HepG2 (cell line): ENCODE results near the gene PRKCE. TPM values are rescaled to one million over a fixed set of nuclear protein-coding genes. Genes with fewer than 3 reads are reported as not detected.

Experiments used
- ARID5B ChIP-seq: IDR thresholded peaks from 2 replicates; pipeline ENCODE4 v1.4.0; 2020; ENCODE audit warnings: mild to moderate bottlenecking, missing genetic modification reagents
- ELF3 ChIP-seq: IDR thresholded peaks from 2 replicates; pipeline ENCODE4 v1.6.1; 2016; ENCODE audit warnings: missing genetic modification reagents, missing compliant biosample characterization
- FOXA1 ChIP-seq, 2 experiments: fragments of 450-650 bp in 1 of 2; sonication (generic) in 1 of 2; formaldehyde crosslinking in 1 of 2; IDR thresholded peaks; 2 replicates each; pipeline versions ENCODE4 v1.4.0 to v1.6.1; 2016 to 2020; ENCODE audit warnings: missing genetic modification reagents in 1 of 2
- HNF4A ChIP-seq: sonication (generic); formaldehyde crosslinking; IDR thresholded peaks from 2 replicates; pipeline ENCODE4 v1.4.0; 2020; ENCODE audit warnings: missing genetic modification reagents
- MIER2 ChIP-seq: IDR thresholded peaks from 2 replicates; pipeline ENCODE4 v1.6.1; 2016; ENCODE audit warnings: missing biosample characterization, missing genetic modification reagents
- PAXIP1 ChIP-seq: sonication (generic); formaldehyde crosslinking; conservative IDR thresholded peaks from 2 replicates; pipeline ENCODE4 v1.4.0; 2020; ENCODE audit warnings: mild to moderate bottlenecking, missing genetic modification reagents, moderate library complexity
- SMARCE1 ChIP-seq: fragments of 450-650 bp; IDR thresholded peaks from 2 replicates; pipeline ENCODE4 v1.6.1; 2017; ENCODE audit warnings: borderline replicate concordance
- ZNF256 ChIP-seq: sonication (generic); formaldehyde crosslinking; conservative IDR thresholded peaks from 2 replicates; pipeline ENCODE4 v1.4.0; 2020; ENCODE audit warnings: missing genetic modification reagents
- ZNF280D ChIP-seq: sonication (generic); formaldehyde crosslinking; IDR thresholded peaks from 2 replicates; pipeline ENCODE4 v1.5.1; 2020; ENCODE audit warnings: mild to moderate bottlenecking, missing genetic modification reagents
- ZNF441 ChIP-seq: sonication (generic); formaldehyde crosslinking; IDR thresholded peaks from 2 replicates; pipeline ENCODE4 v1.7.0; 2021; ENCODE audit warnings: missing genetic modification reagents, borderline replicate concordance
- ZNF710 ChIP-seq: sonication (generic); formaldehyde crosslinking; IDR thresholded peaks from 2 replicates; pipeline ENCODE4 v1.5.0; 2020; ENCODE audit warnings: mild to moderate bottlenecking, missing genetic modification reagents, borderline replicate concordance
- ZSCAN5A ChIP-seq: sonication (generic); formaldehyde crosslinking; IDR thresholded peaks from 2 replicates; pipeline ENCODE4 v1.8.0; 2022; ENCODE audit warnings: mild to moderate bottlenecking, missing genetic modification reagents, borderline replicate concordance
- polyA plus RNA-seq, 8 experiments: library from polyadenylated mRNA; depleted of rRNA in 3 of 8; stranded (reverse) in 7 of 8; unstranded in 1 of 8; fragments of >200 nt; fragmentation: Illumina TruSeq in 4 of 8; extraction: Trizol in 4 of 8; gene quantifications; 2 replicates each; pipeline versions ENCODE4 v1.2.1 to v1.2.3, GENCODE V29; 2011 to 2016; ENCODE audit warnings: low read depth in 4 of 8, missing spikeins in 1 of 8, mixed read lengths in 1 of 8; ENCODE audit not compliant: insufficient read depth in 1 of 8
- total RNA-seq, 5 experiments: library from RNA; depleted of rRNA; stranded (reverse); fragments of >200 nt; fragmentation: Illumina TruSeq; extraction: Trizol; gene quantifications; 2 replicates each; pipeline ENCODE4 v1.2.3, GENCODE V29; 2016; ENCODE audit warnings: low read depth in 1 of 5

Gene PRKCE
- total and polyA plus RNA-seq, 2 of the 13 experiments (the other 11 are each of a cell fraction or from before 2014, with no cell fraction given) = 1.0 to 3.9 TPM

- TF ChIP-seq ARID5B (CRISPR knock-in tag) = peak; percentile 17; the same call in 1 of the 2 replicates
- TF ChIP-seq PAXIP1 (CRISPR knock-in tag) = peak; percentile 68
- no peak for TF ChIP-seq ZSCAN5A
- TF ChIP-seq ZNF710 = 0 out of 2 replicates have a peak, but pooled peaks have one; percentile 20
- TF ChIP-seq FOXA1 (IDR thresholded peaks at IDR 0.05) = no peak
- TF ChIP-seq FOXA1 (CRISPR knock-in tag; IDR thresholded peaks at IDR 0.05) = peak; percentile 61; the same call in 1 of the 2 replicates
- TF ChIP-seq SMARCE1 = no peak
- no peak for TF ChIP-seq MIER2 (CRISPR knock-in tag)
- TF ChIP-seq ZNF256 = no peak
- TF ChIP-seq ELF3 (CRISPR knock-in tag) = 0 out of 2 replicates have a peak, but pooled peaks have one; percentile 22
- peak; percentile 52; the same call in 1 of the 2 replicates for TF ChIP-seq HNF4A
- no peak for TF ChIP-seq ZNF441 (CRISPR knock-in tag)
- no peak for TF ChIP-seq ZNF280D (CRISPR knock-in tag)
Observed at GRCh38 chr2:46236876-46237859, 585.7 kb downstream of the PRKCE start (continued).
